Endothelial cell of umbilical vein (primary cell): ENCODE data around the gene SH3TC2.

ENCODE experiments used
- EZH2 ChIP-seq: IDR thresholded peaks from 2 replicates; pipeline ENCODE4 v1.6.1; 2012; ENCODE audit warnings: borderline replicate concordance, low read depth, mild to moderate bottlenecking, moderate library complexity, low read length, inconsistent platforms; ENCODE audit not compliant: severe bottlenecking
- FOS ChIP-seq: IDR thresholded peaks from 2 replicates; pipeline ENCODE4 v1.6.1; 2011; ENCODE audit warnings: mild to moderate bottlenecking, low read length, moderate library complexity, borderline replicate concordance; ENCODE audit not compliant: insufficient read depth
- JUN ChIP-seq: IDR thresholded peaks from 2 replicates; pipeline ENCODE4 v1.6.1; 2011; ENCODE audit warnings: borderline replicate concordance, low read depth; ENCODE audit not compliant: insufficient read length, insufficient read depth
- MYC ChIP-seq: IDR thresholded peaks from one replicate; pipeline ENCODE4 v1.6.1; 2011; ENCODE audit warnings: mild to moderate bottlenecking, low read depth, low read length
- POLR2A ChIP-seq: IDR thresholded peaks from 2 replicates; pipeline ENCODE4 v1.6.1; 2012; ENCODE audit warnings: low read depth, mild to moderate bottlenecking, control low read depth, low read length
- POLR2AphosphoS5 ChIP-seq: IDR thresholded peaks from 2 replicates; pipeline ENCODE4 v1.6.1; 2012; ENCODE audit warnings: low read depth, mild to moderate bottlenecking, control low read depth, low read length, moderate library complexity; ENCODE audit not compliant: insufficient read depth
- TF ChIP-seq, protein P1 (sequence below), 2 donors: IDR thresholded peaks; 1 replicate in 1 of 2; 2 replicates in 1 of 2; pipeline ENCODE4 v1.5.1; 2011; ENCODE audit warnings: low read length in 2 of 2, mild to moderate bottlenecking in 2 of 2, moderate library complexity in 2 of 2, control low read depth in 1 of 2, inconsistent platforms in 1 of 2, low read depth in 1 of 2; ENCODE audit not compliant: insufficient read depth in 1 of 2; ENCODE audit errors: extremely low read depth in 1 of 2
- TF ChIP-seq, protein P2 (sequence below): IDR thresholded peaks from 2 replicates; pipeline ENCODE4 v1.6.1; 2011; ENCODE audit not compliant: insufficient read depth, insufficient read length

DNA sequence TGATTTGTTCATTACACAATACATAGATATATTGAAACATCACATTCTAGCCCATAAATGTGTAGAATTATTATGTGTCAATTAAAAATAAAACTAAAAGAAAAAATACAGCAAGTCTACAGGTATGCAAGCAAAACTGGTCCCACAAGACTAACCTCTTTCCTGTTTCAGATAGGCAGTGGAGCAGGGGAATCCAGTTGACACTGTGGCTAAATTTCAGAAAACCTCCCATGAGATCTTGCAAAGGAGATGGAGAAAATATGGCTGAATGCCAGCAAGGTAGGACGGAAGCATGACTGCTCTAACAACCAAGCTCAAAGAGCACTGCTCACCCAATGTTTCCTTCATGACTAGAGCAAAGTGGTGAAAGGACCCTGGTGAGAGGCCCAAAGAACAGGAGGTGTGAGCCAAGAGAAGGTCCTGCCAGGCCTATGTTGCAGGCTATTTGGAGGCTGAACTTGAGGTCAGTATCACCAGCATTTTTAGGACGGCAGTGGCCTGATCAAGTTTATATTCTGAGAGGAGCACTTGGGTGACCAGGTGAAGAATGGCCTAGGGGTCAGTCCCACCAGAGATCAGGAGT lies 1.1 kb upstream of the SH3TC2 start:
- TF ChIP-seq, protein P1, sequence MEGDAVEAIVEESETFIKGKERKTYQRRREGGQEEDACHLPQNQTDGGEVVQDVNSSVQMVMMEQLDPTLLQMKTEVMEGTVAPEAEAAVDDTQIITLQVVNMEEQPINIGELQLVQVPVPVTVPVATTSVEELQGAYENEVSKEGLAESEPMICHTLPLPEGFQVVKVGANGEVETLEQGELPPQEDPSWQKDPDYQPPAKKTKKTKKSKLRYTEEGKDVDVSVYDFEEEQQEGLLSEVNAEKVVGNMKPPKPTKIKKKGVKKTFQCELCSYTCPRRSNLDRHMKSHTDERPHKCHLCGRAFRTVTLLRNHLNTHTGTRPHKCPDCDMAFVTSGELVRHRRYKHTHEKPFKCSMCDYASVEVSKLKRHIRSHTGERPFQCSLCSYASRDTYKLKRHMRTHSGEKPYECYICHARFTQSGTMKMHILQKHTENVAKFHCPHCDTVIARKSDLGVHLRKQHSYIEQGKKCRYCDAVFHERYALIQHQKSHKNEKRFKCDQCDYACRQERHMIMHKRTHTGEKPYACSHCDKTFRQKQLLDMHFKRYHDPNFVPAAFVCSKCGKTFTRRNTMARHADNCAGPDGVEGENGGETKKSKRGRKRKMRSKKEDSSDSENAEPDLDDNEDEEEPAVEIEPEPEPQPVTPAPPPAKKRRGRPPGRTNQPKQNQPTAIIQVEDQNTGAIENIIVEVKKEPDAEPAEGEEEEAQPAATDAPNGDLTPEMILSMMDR (IDR thresholded peaks at IDR 0.05; ENCODE audit: extremely low read depth in 1 of 2, insufficient read depth in 1 of 2, low read depth in 1 of 2, low read length in 2 of 2), result no peak
- TF ChIP-seq, protein P2, sequence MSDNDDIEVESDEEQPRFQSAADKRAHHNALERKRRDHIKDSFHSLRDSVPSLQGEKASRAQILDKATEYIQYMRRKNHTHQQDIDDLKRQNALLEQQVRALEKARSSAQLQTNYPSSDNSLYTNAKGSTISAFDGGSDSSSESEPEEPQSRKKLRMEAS, result no peak
- TF ChIP-seq POLR2A (no peak), POLR2AphosphoS5 (no peak), EZH2 (no peak), JUN (no peak), MYC (no peak), FOS (no peak)
